ENCODE measurements around the gene RYR1. TPM values are rescaled to one million over a fixed set of nuclear protein-coding genes. Genes with fewer than 3 reads are reported as not detected.
"Not testable (repeated sequence)": the region's sequence is repeated elsewhere in the genome, so short reads cannot be mapped to it uniquely, and the experiment has no call there.

The RYR1 gene
- total RNA-seq, 2 donors from 2014 or later: 2.9 to 5.0 TPM

GRCh38 chr19:38597075-38597474, 163.6 kb downstream of the RYR1 start:
- Mint-ChIP-seq H3K9me3 (no peaks in the 10 kb centered on the region), H3K27ac (peak overlapping the region in 1 of 2 donors; percentile 68), H3K36me3 (peaks cover 5 to 33% of the 10 kb centered on the region in 2 donors)
- ATAC-seq (no peak), DNase-seq (ENCODE audit: low spot score in 2 of 2) (no peak)

GRCh38 chr19:38599722-38600121, 166.2 kb downstream of the RYR1 start:
- no peak for ATAC-seq
- no peak for DNase-seq (ENCODE audit: low spot score in 2 of 2)
- H3K27ac Mint-ChIP-seq: no peak overlapping the region
- H3K36me3 Mint-ChIP-seq: peaks cover 5 to 33% of the 10 kb centered on the region in 2 donors
- H3K9me3 Mint-ChIP-seq: no peaks in the 10 kb centered on the region

GRCh38 chr19:38602856-38603255, 169.4 kb downstream of the RYR1 start:
- DNase-seq (ENCODE audit: low spot score in 2 of 2); ATAC-seq; H3K9me3 Mint-ChIP-seq; H3K27ac Mint-ChIP-seq: not testable (repeated sequence)
- H3K36me3 Mint-ChIP-seq: peaks cover 5 to 18% of the 10 kb centered on the region in 2 donors

DNA sequence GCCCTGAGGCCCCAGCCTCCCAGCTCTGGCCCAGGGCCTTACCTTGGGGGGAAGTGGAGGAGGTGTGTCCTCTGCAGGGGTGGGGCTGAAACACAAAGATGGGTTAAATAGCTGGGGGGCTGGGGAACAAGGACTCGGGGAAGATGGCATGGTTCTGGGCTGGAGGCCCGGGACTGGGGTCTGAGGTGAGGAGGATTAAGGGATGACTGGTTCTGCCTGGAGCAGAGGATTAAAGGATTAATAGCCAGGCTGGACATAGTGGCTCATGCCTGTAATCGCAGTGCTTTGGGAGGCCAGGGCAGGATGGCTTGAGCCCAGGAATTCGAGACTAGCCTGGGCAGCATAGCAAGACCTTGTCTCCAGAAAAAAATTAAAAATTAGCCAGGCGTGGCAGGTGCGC, 172.6 kb downstream of the RYR1 start:
- Mint-ChIP-seq H3K9me3 (no peaks in the 10 kb centered on the region), H3K27ac (peak overlapping the region in 1 of 2 donors; percentile 65), H3K36me3 (peaks cover 4 to 13% of the 10 kb centered on the region in 2 donors)
- ATAC-seq: no peak
- DNase-seq (ENCODE audit: low spot score in 2 of 2): no peak

DNA sequence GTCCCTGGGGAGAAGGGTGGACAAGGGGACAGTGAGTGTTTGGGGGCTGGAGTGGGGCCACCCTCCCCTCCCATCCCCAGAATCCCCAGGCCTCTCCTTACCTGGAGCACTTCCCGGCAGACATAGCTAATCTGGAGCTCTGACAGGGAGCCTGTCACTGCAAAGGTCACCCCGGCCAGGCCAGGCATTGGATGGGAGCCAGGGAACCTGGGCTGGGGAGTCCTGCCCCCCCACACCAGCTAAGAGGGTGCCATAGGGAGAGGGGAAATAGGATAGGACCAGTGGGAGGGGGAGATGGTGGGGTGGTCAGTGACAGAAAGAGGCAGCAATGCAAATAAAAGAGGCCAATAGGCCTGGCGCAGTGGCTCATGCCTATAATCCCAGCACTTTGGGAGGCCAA, 180.8 kb downstream of the RYR1 start:
- Mint-ChIP-seq H3K36me3 (peaks cover 37 to 42% of the 10 kb centered on the region in 2 donors), H3K27ac (no peak overlapping the region), H3K9me3 (no peaks in the 10 kb centered on the region)
- ATAC-seq (no peak), DNase-seq (ENCODE audit: low spot score in 2 of 2) (no peak)

- DNase-seq (ENCODE audit: low spot score in 2 of 2) (no peak), ATAC-seq (no peak)
- peak overlapping the region; percentile 58 to 73 for H3K27ac Mint-ChIP-seq
- peaks cover 45 to 48% of the 10 kb centered on the region in 2 donors for H3K36me3 Mint-ChIP-seq
- no peaks in the 10 kb centered on the region for H3K9me3 Mint-ChIP-seq
Observed at GRCh38 chr19:38615007-38615581, 181.6 kb downstream of the RYR1 start.

DNA sequence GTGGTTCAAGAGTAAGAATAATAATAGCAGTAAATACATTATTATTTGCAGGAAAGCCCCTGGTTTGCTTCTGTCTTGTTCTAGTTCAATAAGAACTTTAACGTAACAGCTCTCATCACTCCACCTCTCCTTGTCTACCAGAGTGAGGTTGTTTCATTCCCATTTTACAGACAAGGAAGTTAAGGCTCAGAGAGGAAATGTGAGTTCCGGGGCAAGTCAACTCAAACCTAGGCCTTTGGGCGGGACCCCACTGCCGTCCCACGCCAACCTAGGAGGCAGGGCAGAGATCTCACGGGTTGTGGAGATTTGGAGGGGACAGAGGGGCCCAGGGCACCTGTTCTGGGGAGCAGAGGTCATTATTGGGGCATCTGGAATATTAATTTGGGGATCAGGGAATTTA, 182.8 kb downstream of the RYR1 start:
- peak overlapping the region; percentile 89 to 96 for H3K27ac Mint-ChIP-seq
- DNase-seq (ENCODE audit: low spot score in 2 of 2): no peak
- peaks cover 42 to 43% of the 10 kb centered on the region in 2 donors for H3K36me3 Mint-ChIP-seq
- H3K9me3 Mint-ChIP-seq: no peaks in the 10 kb centered on the region
- no peak for ATAC-seq

DNA sequence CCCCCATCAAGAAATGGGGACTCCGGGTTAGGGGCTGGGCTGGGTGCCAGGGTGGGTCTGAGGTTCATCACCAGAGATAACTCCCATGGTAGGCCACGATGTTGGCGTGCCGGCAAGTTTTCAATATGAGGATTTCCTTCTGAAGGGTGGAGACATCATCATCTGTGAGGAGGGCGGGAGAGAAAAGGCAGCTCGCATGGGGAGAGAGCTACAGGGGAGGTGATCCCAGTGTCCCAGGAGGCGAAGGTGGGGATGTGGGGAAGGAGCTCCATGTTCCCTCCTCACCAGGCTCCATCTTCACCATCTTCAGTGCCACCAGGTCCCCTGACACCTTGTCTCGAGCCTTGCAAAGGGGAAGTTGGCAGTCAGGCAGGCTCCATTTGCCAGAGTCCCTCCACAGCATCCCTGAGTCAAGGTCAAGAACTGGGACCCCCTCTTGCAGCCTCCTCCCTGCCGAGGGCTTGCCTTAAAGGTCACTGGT, 183.8 kb downstream of the RYR1 start:
- Mint-ChIP-seq H3K9me3 (no peaks in the 10 kb centered on the region), H3K36me3 (peaks cover 46 to 51% of the 10 kb centered on the region in 2 donors), H3K27ac (peak overlapping the region; percentile 89 to 96)
- ATAC-seq: peak in 1 of 2 donors; percentile 5
- DNase-seq (ENCODE audit: low spot score in 2 of 2): peak; percentile 22 to 62

DNA sequence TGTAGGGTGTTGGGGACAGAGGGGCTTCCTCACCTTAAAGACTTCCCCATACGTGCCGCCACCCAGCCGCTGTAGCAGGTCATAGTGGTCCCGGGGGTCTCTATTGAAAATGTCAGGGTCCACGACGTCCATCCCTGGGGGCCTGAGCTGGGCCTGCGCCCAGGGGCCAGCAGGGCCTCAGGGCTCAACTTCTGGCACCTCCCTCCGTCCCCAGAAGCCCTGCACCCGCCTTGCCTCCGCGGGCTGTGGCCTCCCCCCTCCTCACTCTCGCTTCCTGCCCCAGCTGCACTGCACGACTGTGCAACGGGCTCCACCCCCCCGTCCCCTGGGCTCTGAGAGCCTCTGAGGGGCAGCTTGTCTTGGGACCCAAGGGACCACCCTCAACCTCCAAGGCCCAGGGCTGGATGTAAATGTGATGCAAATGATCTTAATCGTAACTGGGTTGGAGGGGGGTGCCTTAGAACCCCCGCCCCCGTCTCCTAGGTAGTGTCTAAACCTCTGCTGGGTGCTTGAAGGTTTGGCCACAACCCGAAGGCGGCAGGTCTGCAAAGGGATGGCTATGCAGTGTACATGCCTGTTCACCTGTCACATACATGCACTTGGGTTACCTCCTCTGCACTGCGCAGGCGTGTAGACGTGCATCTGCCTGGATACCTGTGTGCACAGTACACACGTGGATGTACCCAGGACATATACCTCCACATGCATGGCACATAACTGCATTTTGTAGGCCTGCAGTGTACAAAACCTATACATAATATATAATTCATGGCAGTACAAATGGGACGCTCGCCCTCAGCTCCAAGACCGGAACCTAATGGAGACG, 184.5 kb downstream of the RYR1 start, which contains the start of gene MAP4K1:
Gene MAP4K1 (minus strand): TSS at position 190 of the 826 bp plus-strand sequence. CDS start 58 bp downstream, at position 132.
- Mint-ChIP-seq H3K36me3 (peaks cover 46 to 51% of the 10 kb centered on the region in 2 donors), H3K27ac (peak within 1 kb of the TSS; percentile 96 to 100), H3K9me3 (no peaks in the 10 kb centered on the region)
- peak; percentile 72 to 77 for DNase-seq (ENCODE audit: low spot score in 2 of 2)
- ATAC-seq: peak; percentile 75 to 76

GRCh38 chr19:38618590-38619360, 185.3 kb downstream of the RYR1 start, which contains the start of gene EIF3K:
TSS of gene EIF3K (plus strand) at chr19:38619188. CDS start at chr19:38619269, 81 bp downstream.
- DNase-seq (ENCODE audit: low spot score in 2 of 2): peak; percentile 99 to 100
- peak within 1 kb of the TSS; percentile 96 to 100 for H3K27ac Mint-ChIP-seq
- peak; percentile 74 to 80 for ATAC-seq
- no peaks in the 10 kb centered on the region for H3K9me3 Mint-ChIP-seq
- peaks cover 46 to 48% of the 10 kb centered on the region in 2 donors for H3K36me3 Mint-ChIP-seq

GRCh38 chr19:38619361-38620174, 186.1 kb downstream of the RYR1 start:
- H3K36me3 Mint-ChIP-seq: peaks cover 46 to 52% of the 10 kb centered on the region in 2 donors
- ATAC-seq: peak in 1 of 2 donors; percentile 0
- no peaks in the 10 kb centered on the region for H3K9me3 Mint-ChIP-seq
- no peak for DNase-seq (ENCODE audit: low spot score in 2 of 2)
- peak overlapping the region; percentile 96 to 100 for H3K27ac Mint-ChIP-seq

DNA sequence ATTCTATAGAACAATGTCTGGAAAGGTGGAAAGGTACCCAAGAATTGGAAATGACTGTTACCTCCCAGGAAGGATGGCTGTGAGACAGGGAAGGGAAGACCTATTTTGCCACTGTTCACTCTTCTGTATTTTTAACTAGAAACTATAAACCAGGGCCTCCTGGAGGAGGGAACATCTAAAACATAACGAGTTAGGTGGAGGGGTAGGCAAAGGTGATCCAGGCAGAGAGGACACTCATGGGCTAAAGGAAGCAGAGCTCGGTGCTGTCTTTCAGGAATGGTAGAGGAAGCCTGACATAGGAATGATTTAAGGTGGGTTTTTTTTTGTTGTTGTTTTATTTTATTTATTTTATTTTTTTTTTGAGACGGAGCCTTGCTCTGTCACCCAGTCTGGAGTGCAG, 191.3 kb downstream of the RYR1 start:
- no peak for ATAC-seq
- H3K9me3 Mint-ChIP-seq: no peaks in the 10 kb centered on the region
- no peak for DNase-seq (ENCODE audit: low spot score in 2 of 2)
- H3K27ac Mint-ChIP-seq: no peak overlapping the region
- peaks cover 17 to 18% of the 10 kb centered on the region in 2 donors for H3K36me3 Mint-ChIP-seq

GRCh38 chr19:38626401-38626800, 192.9 kb downstream of the RYR1 start:
- ATAC-seq (no peak), DNase-seq (ENCODE audit: low spot score in 2 of 2) (no peak)
- no peak overlapping the region for H3K27ac Mint-ChIP-seq
- H3K9me3 Mint-ChIP-seq: no peaks in the 10 kb centered on the region
- peaks cover 11 to 16% of the 10 kb centered on the region in 2 donors for H3K36me3 Mint-ChIP-seq

DNA sequence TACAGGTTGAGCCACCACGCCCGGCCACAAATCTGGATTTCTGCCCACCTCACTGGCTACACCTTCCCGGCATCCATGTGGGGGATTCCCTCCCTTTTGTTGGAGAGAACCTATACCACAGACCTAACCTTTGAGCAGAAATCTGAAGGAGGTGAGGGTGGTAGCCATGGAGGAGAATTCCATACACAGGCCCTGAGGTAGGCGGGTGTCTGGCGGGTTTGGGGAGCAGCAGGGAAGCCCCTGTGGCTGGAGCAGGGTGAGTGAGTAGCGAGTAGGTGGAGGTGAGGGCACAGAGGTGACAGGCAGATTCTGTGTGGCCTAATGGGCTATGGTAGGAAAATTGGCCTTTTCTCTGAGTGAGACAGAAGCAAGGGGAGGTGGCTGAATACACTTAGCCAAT, 196.1 kb downstream of the RYR1 start:
- H3K27ac Mint-ChIP-seq: peak overlapping the region in 1 of 2 donors; percentile 57
- DNase-seq (ENCODE audit: low spot score in 2 of 2) (no peak), ATAC-seq (no peak)
- no peaks in the 10 kb centered on the region for H3K9me3 Mint-ChIP-seq
- H3K36me3 Mint-ChIP-seq: peaks cover 5 to 18% of the 10 kb centered on the region in 2 donors

GRCh38 chr19:38631301-38631700, 197.8 kb downstream of the RYR1 start:
- Mint-ChIP-seq H3K36me3 (peaks cover 9 to 17% of the 10 kb centered on the region in 2 donors), H3K27ac (peak overlapping the region in 1 of 2 donors; percentile 88)
- ATAC-seq; H3K9me3 Mint-ChIP-seq; DNase-seq (ENCODE audit: low spot score in 2 of 2): not testable (repeated sequence)
